Smooth muscle cell (in vitro differentiated cells): Measurements from ENCODE around the gene HOXA11. TPM values are rescaled to one million over a fixed set of nuclear protein-coding genes. Genes with fewer than 3 reads are reported as not detected.

Source experiments
- DNase-seq: peaks from one replicate; lab custom pipeline; 2025; ENCODE audit not compliant: unreplicated experiment; lab: John Stamatoyannopoulos, UW
- H2AFZ ChIP-seq: fragments of 200-600 bp; sonication (generic); 2 replicates; pipeline ENCODE4 v1.6.0; 2016; ENCODE audit warnings: antibody characterized with exemption, low read depth, mild to moderate bottlenecking
- H3F3A ChIP-seq: fragments of 200-600 bp; sonication (generic); 2 replicates; pipeline ENCODE4 v1.6.0; 2017; ENCODE audit warnings: antibody characterized with exemption, low read depth
- H3K27ac ChIP-seq: fragments of 200-600 bp; sonication (generic); 2 replicates; pipeline ENCODE4 v1.5.1; 2016; ENCODE audit warnings: low read depth, mild to moderate bottlenecking
- H3K27me3 ChIP-seq: fragments of 200-600 bp; sonication (generic); 2 replicates; pipeline ENCODE4 v1.6.1; 2016; ENCODE audit warnings: low read depth, mild to moderate bottlenecking
- H3K36me3 ChIP-seq: fragments of 200-600 bp; sonication (generic); 2 replicates; pipeline ENCODE4 v1.5.1; 2016; ENCODE audit warnings: low read depth
- H3K4me1 ChIP-seq: fragments of 200-600 bp; sonication (generic); 2 replicates; pipeline ENCODE4 v1.5.1; 2016; ENCODE audit warnings: low read depth
- H3K4me2 ChIP-seq: fragments of 200-600 bp; sonication (generic); 2 replicates; pipeline ENCODE4 v1.6.0; 2016; ENCODE audit warnings: mild to moderate bottlenecking
- H3K4me3 ChIP-seq: fragments of 200-600 bp; sonication (generic); 2 replicates; pipeline ENCODE4 v1.5.1; 2016; ENCODE audit warnings: mild to moderate bottlenecking
- H3K79me2 ChIP-seq: fragments of 200-600 bp; sonication (generic); 2 replicates; pipeline ENCODE4 v1.6.0; 2016; ENCODE audit warnings: low read depth, mild to moderate bottlenecking
- H3K9ac ChIP-seq: fragments of 200-600 bp; sonication (generic); 2 replicates; pipeline ENCODE4 v1.6.0; 2016; ENCODE audit warnings: low read depth
- H3K9me3 ChIP-seq: fragments of 200-600 bp; sonication (generic); replicated peaks from 2 replicates; pipeline ENCODE4 v1.5.1; 2016; ENCODE audit warnings: low read depth
- H4K20me1 ChIP-seq: fragments of 200-600 bp; sonication (generic); 2 replicates; pipeline ENCODE4 v1.6.0; 2016; ENCODE audit warnings: low read depth
- WGBS: methylation state at CpG from one replicate; pipeline ENCODE4 v1.1.7; 2016; ENCODE audit warnings: low lambda C conversion rate; 5-methylcytosine and 5-hydroxymethylcytosine counted together
- polyA plus RNA-seq: library from polyadenylated mRNA; unstranded; fragments of >200 nt; fragmentation: Nextera tagmentation; extraction: Ambion mirVana; gene quantifications from 2 replicates; pipeline ENCODE4 v1.2.1, GENCODE V29; 2016
- total RNA-seq: library from RNA; depleted of rRNA; stranded (reverse); fragments of >200 nt; gene quantifications from 2 replicates; pipeline ENCODE4 v1.2.3, GENCODE V29; 2014
- TF ChIP-seq, protein P1 (sequence below): fragments of 200-600 bp; sonication (generic); IDR thresholded peaks from 2 replicates; pipeline ENCODE4 v1.5.1; 2017; ENCODE audit warnings: borderline replicate concordance, mild to moderate bottlenecking, antibody characterized with exemption; ENCODE audit not compliant: insufficient read depth, poor library complexity, severe bottlenecking

Gene HOXA11
- total RNA-seq (18.2 and 20.3 TPM in 2 replicates), polyA plus RNA-seq (25.2 and 27.7 TPM in 2 replicates)

DNA sequence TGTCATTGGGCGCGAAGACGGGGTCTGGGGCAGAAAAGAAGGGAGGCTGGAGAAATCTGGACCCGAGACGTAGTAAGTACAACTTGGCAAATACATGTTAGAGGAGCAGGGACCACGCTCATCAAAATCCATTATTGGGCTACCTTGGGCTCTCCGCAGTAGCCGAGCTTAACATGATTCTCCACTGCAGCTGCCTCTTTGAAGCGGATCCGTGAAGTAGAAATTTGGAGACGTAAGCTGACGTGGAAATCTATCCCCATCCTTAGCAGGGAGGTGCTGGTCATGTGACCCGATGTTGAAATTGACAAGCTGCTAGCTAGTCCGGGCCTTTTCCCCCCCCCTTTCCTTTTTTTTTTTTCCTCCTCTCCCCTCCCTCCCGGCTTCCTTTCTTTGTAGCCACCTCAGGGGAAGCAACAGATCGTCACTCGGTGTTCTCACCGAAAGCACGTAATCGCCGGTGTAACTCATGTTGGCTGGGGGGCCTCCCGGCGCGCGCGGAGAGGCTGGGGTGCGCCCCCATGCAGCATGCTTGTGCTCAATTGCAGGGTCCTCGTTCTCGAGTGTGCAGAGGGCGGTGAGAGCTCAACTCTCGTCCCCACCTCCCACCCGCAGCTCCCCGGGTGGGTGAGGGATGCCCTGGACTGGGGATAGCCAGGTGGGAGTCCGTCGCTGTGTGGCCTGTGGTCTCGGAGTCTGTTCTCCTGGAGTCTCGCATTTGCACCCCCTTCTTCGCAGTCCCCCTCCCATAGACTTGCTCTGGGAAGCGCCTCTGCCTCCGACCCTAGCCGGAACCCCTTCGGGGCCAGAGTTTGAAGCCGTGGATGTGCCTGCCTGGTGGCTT is at the start of gene HOXA11:
HOXA11 (minus strand) TSS at position 220 of the 841 bp plus-strand sequence; CDS start at position 132, 88 bp downstream.
- Histone ChIP-seq H3K9me3 (no peaks in the 10 kb centered on the region), H3K9ac (peak within 1 kb of the TSS; percentile 69), H3K36me3 (no peaks in the 10 kb centered on the region), H2AFZ (peak within 1 kb of the TSS; percentile 22), H4K20me1 (peaks cover 6% of the 10 kb centered on the region), H3K27ac (peak within 1 kb of the TSS; percentile 69), H3K27me3 (no peaks in the 10 kb centered on the region), H3K79me2 (peaks cover 88% of the 10 kb centered on the region), H3F3A (peaks cover 9% of the 10 kb centered on the region), H3K4me2 (peak within 1 kb of the TSS; percentile 89), H3K4me1 (peaks cover 12% of the 10 kb centered on the region), H3K4me3 (peak within 1 kb of the TSS; percentile 60)
- 2% methylated on average over 42 of the region's 43 CpGs for WGBS
- DNase-seq, result no peak
- TF ChIP-seq, protein P1, sequence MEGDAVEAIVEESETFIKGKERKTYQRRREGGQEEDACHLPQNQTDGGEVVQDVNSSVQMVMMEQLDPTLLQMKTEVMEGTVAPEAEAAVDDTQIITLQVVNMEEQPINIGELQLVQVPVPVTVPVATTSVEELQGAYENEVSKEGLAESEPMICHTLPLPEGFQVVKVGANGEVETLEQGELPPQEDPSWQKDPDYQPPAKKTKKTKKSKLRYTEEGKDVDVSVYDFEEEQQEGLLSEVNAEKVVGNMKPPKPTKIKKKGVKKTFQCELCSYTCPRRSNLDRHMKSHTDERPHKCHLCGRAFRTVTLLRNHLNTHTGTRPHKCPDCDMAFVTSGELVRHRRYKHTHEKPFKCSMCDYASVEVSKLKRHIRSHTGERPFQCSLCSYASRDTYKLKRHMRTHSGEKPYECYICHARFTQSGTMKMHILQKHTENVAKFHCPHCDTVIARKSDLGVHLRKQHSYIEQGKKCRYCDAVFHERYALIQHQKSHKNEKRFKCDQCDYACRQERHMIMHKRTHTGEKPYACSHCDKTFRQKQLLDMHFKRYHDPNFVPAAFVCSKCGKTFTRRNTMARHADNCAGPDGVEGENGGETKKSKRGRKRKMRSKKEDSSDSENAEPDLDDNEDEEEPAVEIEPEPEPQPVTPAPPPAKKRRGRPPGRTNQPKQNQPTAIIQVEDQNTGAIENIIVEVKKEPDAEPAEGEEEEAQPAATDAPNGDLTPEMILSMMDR, result no peak

DNA sequence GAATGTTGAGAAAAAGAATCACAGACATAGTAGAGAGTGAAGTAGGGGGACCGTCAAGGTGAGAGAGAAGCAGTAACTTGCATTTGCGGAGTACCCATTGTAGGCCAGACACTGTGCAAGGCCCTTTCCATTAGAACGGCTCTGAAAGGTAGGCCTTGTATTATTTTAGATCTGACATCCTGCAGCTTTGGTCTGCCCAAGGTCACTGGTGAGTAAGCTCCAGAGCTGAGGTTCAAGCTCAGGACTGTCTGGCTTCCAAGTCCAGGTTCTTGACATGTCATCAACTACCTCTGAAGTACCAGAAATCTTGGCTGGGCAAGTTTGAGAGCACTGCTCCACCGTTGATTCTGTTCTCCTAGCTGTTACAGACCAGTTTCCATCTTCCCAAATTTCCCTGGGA is 44.4 kb upstream of the HOXA11 start:
- Histone ChIP-seq H3K4me1 (peaks cover 6% of the 10 kb centered on the region), H3K9ac (no peak overlapping the region), H3K27ac (no peak overlapping the region), H3K9me3 (no peaks in the 10 kb centered on the region), H3K27me3 (peaks cover 23% of the 10 kb centered on the region), H2AFZ (no peak overlapping the region), H3K79me2 (no peaks in the 10 kb centered on the region), H3K4me2 (no peak overlapping the region), H3K36me3 (no peaks in the 10 kb centered on the region), H4K20me1 (no peaks in the 10 kb centered on the region), H3K4me3 (no peak overlapping the region), H3F3A (peaks cover 4% of the 10 kb centered on the region)
- 92% methylated on average over 4 of the region's 4 CpGs for WGBS
- TF ChIP-seq, protein P1, result no peak
- DNase-seq, result no peak

DNA sequence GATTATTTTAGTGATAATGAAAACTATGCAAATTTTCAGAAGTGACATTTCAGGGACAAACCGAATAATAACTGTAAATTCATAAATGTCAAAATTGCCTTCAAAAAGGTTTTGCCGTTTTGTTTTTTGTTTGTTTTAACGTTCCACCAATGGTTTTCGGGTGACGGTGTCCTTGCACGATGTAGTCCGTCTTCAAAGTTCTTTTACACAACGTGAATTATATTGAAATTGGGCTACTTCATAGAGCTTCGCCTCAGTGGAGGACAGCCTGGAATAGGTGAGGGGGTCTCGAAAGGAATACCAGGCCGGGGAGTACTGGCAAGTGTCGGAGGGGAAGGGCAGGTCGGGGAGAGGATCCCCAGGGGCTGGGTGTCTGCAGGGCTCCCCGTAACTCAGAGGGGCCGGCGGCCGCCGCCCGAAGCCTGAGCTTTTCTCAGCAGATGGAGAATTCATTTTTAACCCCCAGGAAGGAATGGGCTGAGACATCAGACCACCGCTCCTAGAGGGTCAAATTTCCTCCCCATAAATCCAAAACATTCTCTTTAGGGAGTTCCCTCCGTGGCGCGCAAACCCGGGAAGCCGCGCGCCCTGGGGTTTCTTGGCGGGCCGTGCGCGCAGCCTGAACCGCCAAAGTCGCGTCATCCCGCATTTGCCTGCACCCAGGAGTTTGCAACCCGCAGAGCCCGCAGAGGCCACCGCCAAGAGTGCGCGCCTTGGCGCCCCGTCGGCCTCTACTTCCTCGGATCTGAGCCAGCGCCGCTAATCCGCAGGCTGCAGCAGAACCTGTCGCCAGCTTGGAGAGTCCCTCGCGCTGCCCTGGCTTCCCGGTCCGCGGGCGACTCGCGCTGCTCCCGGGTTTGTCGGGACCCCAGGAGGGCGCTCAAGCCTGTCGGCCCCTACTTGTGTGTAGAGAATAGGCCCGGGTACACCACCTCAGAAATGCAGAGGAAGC is 40.2 kb upstream of the HOXA11 start:
- peak overlapping the region; percentile 52 for H3K4me3 ChIP-seq
- peaks cover 9% of the 10 kb centered on the region for H3F3A ChIP-seq
- no peaks in the 10 kb centered on the region for H3K36me3 ChIP-seq
- H3K9me3 ChIP-seq, result no peaks in the 10 kb centered on the region
- peak overlapping the region; percentile 92 for H3K4me2 ChIP-seq
- H3K27ac ChIP-seq, result no peak overlapping the region
- H3K79me2 ChIP-seq, result no peaks in the 10 kb centered on the region
- H3K9ac ChIP-seq, result no peak overlapping the region
- H2AFZ ChIP-seq, result peak overlapping the region; percentile 81
- peaks cover 52% of the 10 kb centered on the region for H3K27me3 ChIP-seq
- TF ChIP-seq, protein P1, result no peak
- no peak for DNase-seq
- H4K20me1 ChIP-seq, result no peaks in the 10 kb centered on the region
- H3K4me1 ChIP-seq, result peaks cover 6% of the 10 kb centered on the region
- 9% methylated on average over 61 of the region's 61 CpGs for WGBS
